ENCODE results near the gene SPG7. TPM values are rescaled to one million over a fixed set of nuclear protein-coding genes. Genes with fewer than 3 reads are reported as not detected.

Gene SPG7
- total RNA-seq, 6 experiments from 2014 or later, result 44.0 to 70.5 (median 57.0) TPM

DNA sequence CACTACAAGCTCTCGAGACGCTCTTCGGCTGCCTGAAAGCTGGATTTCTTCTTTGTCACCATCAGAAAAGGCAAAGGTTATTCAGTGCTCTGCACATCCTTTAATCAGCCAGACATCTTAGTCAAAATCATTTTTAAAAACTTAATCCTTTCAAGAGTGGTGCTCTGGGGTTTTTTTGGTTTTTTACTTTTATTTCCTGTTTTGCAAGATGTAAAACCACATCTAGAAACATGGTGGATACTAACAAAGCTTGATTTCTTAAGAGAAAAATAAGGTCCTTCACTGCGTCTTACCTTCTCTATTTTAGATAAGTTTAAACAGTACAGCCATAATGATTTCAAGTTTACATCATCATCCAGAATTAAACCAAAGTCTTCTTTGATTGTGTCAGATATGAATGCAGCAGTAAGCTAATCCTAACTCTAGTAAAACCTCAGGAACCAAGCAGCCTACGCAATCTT is 24.1 kb upstream of the SPG7 start:
- Histone ChIP-seq H3K27me3 (no peaks in the 10 kb centered on the region), H3K36me3 (no peaks in the 10 kb centered on the region), H3K27ac (no peak overlapping the region), H3K4me1 (peaks cover 0 to 69% (median 22%) of the 10 kb centered on the region in 4 donors), H3K9me3 (no peaks in the 10 kb centered on the region), H3K4me3 (no peak overlapping the region)
- ATAC-seq, result no peak
- no peak for TF ChIP-seq CTCF (IDR thresholded peaks at IDR 0.05)
- TF ChIP-seq POLR2A (IDR thresholded peaks at IDR 0.05), result no peak
- intact Hi-C loops (cut with DNase I), result loop anchor here in 1 of 2 donors (10.0 kb wide), 1 partner anchor 49 kb away; no protein-coding TSS in a partner anchor
- WGBS (ENCODE audit: insufficient coverage, low coverage, low lambda C conversion rate, missing lambda C conversion rate), result 66% methylated on average over 5 of the region's 5 CpGs
- no peak for DNase-seq

DNA sequence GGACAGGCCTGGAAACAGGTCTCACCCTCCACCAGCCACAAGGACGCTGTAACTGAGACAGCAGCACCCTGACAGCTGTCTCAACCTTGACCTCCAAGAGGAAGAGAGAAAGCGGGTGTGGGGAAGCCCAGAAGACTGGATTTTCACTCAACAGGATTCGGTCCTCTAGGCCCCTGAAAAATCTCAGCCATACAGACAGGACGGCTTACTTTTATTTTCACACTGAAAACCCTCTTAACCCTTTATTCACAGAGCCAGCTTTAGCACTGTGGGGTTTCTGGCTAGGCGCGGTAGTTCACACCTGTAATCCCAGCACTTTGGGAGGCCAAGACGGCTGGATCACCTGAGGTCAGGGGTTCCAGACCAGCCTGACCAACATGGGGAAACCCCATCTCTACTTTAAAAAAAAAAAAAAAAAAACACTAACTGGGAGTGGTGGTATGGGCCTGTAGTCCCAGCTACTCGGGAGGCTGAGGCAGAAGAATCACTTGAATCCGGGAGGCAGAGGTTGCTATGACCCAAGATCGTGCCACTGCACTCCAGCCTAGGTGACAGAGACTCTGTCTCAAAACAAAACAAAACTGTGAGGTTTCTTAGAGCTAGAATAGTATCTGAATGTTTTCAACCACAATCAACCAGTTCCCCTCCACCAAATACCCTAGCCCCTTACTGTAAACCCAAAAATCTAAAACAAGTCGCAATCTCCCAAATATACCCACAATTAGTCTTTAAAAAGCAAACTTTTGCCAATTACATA is 23.1 kb upstream of the SPG7 start:
- H3K4me3 ChIP-seq, result no peak overlapping the region
- DNase-seq, result no peak
- WGBS (ENCODE audit: insufficient coverage, low coverage, low lambda C conversion rate, missing lambda C conversion rate), result 51% methylated on average over 9 of the region's 11 CpGs
- no peak for ATAC-seq
- H3K27ac ChIP-seq, result peak overlapping the region in 2 of 3 donors; percentile 5 to 18
- no peaks in the 10 kb centered on the region for H3K27me3 ChIP-seq
- TF ChIP-seq POLR2A (IDR thresholded peaks at IDR 0.05) (no peak), CTCF (IDR thresholded peaks at IDR 0.05) (no peak)
- intact Hi-C loops (cut with DNase I), result loop anchor here in 1 of 2 donors (10.0 kb wide), 1 partner anchor 50 kb away; no protein-coding TSS in a partner anchor
- H3K4me1 ChIP-seq, result peaks cover 0 to 64% (median 22%) of the 10 kb centered on the region in 4 donors
- H3K9me3 ChIP-seq, result no peaks in the 10 kb centered on the region
- H3K36me3 ChIP-seq, result no peaks in the 10 kb centered on the region

DNA sequence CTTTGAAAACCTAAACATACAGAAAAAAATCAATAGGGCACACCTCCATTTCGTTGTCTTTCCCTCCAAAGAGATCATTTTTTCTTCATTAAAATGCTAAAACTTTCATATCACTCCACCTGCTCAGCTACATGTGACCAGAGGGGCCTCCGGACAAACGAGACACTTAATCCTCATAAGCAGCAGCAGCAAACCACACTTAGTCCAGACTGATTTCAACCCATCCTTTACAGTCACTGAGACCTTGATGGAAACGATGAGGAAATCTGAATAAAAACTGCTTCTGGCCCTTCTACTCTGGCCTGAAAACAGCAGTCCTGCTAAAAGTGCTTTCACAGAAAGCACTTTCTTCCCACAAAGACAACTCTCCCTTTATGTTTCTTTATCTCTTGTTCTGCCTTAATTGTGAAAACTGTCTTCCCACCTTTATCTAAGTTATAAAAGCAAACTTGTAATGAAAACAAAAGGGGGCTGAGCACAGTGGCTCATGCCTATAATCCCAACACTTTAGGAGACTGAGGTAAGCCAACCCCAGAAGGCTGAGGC is 22.4 kb upstream of the SPG7 start:
- TF ChIP-seq CTCF (IDR thresholded peaks at IDR 0.05) (no peak), POLR2A (IDR thresholded peaks at IDR 0.05) (no peak)
- Histone ChIP-seq H3K4me1 (peaks cover 0 to 64% (median 22%) of the 10 kb centered on the region in 4 donors), H3K9me3 (no peaks in the 10 kb centered on the region), H3K4me3 (no peak overlapping the region), H3K27ac (peak overlapping the region in 2 of 3 donors; percentile 5 to 18), H3K36me3 (no peaks in the 10 kb centered on the region), H3K27me3 (no peaks in the 10 kb centered on the region)
- WGBS (ENCODE audit: insufficient coverage, low coverage, low lambda C conversion rate, missing lambda C conversion rate), result 19% methylated on average over 4 of the region's 4 CpGs
- no peak for DNase-seq
- no peak for ATAC-seq
- intact Hi-C loops (cut with DNase I), result loop anchor here in 1 of 2 donors (10.0 kb wide), 1 partner anchor 51 kb away; no protein-coding TSS in a partner anchor

- TF ChIP-seq CTCF (IDR thresholded peaks at IDR 0.05), result no peak
- peak; percentile 13 for TF ChIP-seq POLR2A (IDR thresholded peaks at IDR 0.05)
- ATAC-seq, result peak; percentile 49 to 56 (median 55)
- H3K36me3 ChIP-seq, result no peaks in the 10 kb centered on the region
- no peaks in the 10 kb centered on the region for H3K27me3 ChIP-seq
- H3K9me3 ChIP-seq, result no peaks in the 10 kb centered on the region
- H3K4me3 ChIP-seq, result peak overlapping the region; percentile 58 to 81 (median 74)
- peaks cover 0 to 51% (median 17%) of the 10 kb centered on the region in 4 donors for H3K4me1 ChIP-seq
- peak overlapping the region; percentile 89 to 93 (median 91) for H3K27ac ChIP-seq
- intact Hi-C loops (cut with DNase I), result loop anchor here in 1 of 2 donors (10.0 kb wide), 1 partner anchor 54 kb away; no protein-coding TSS in a partner anchor
- DNase-seq, result peak; percentile 79 to 85 (median 85)
- 0% methylated on average over 13 of the region's 71 CpGs for WGBS (ENCODE audit: insufficient coverage, low coverage, low lambda C conversion rate, missing lambda C conversion rate)
These were observed 18.9 kb upstream of the SPG7 start for GRCh38 chr16:89489040-89489897.

All from right lobe of liver (tissue), 6 donors.